ENCODE data around the gene HSH2D. TPM values are rescaled to one million over a fixed set of nuclear protein-coding genes. Genes with fewer than 3 reads are reported as not detected.

HSH2D gene
- total and polyA plus RNA-seq, 9 of the 15 experiments (the other 6 are each of a cell fraction or from before 2014, with no cell fraction given): 0.03 to 1.1 (median 0.35) TPM; not detected in 1

GRCh38 chr19:16197622-16198369 lies 54.3 kb downstream of the HSH2D start, which contains the start of gene AP1M1 (continued):
- no peak for TF ChIP-seq RERE (CRISPR knock-in tag; IDR thresholded peaks at IDR 0.05; ENCODE audit: borderline replicate concordance)
- no peak for TF ChIP-seq ZC3H11A (IDR thresholded peaks at IDR 0.05; ENCODE audit: low read depth, low read length)
- no peak for TF ChIP-seq ZSCAN32 (CRISPR knock-in tag; IDR thresholded peaks at IDR 0.05)
- no peak for TF ChIP-seq ZNF583 (CRISPR knock-in tag; IDR thresholded peaks at IDR 0.05)
- no peak for TF ChIP-seq ZHX1 (conservative IDR thresholded peaks at IDR 0.05; ENCODE audit: low read length)
- TF ChIP-seq KAT8 (IDR thresholded peaks at IDR 0.05; ENCODE audit: low read depth): no peak
- TF ChIP-seq ZNF280B (CRISPR knock-in tag; IDR thresholded peaks at IDR 0.05): no peak
- 0 out of 2 replicates have a peak, but pooled peaks have one; percentile 32 for TF ChIP-seq SIN3B (IDR thresholded peaks at IDR 0.05; ENCODE audit: low read depth)
- TF ChIP-seq RBM14 (IDR thresholded peaks at IDR 0.05; ENCODE audit: borderline replicate concordance, insufficient read depth, low read depth, low read length): no peak
- no peak for TF ChIP-seq SLC30A9 (CRISPR knock-in tag; IDR thresholded peaks at IDR 0.05)
- peak; percentile 79; the same call in 1 of the 2 replicates for TF ChIP-seq RB1 (IDR thresholded peaks at IDR 0.05; ENCODE audit: low read depth)
- no peak for TF ChIP-seq BRF1 (IDR thresholded peaks at IDR 0.05; ENCODE audit: borderline replicate concordance, extremely low read depth, insufficient read length)
- no peak for TF ChIP-seq ZNF57 (CRISPR knock-in tag; IDR thresholded peaks at IDR 0.05)
- TF ChIP-seq TFE3 (CRISPR knock-in tag; IDR thresholded peaks at IDR 0.05): no peak

All from K562 (cell line).